CD4-positive, alpha-beta T cell treated with Interleukin-15 for 4 hours (primary cell): Measurements from ENCODE around the gene AMMECR1L.
"Not testable (repeated sequence)": the region's sequence is repeated elsewhere in the genome, so short reads cannot be mapped to it uniquely, and the experiment has no call there.

Source experiments
- DNase-seq: peaks from one replicate; pipeline ENCODE4 v3.0.0-alpha.2; 2020; ENCODE audit warnings: low spot score

AMMECR1L gene

GRCh38 chr2:127841466-127842178 is 44.1 kb downstream of the AMMECR1L start:
- DNase-seq, result no peak

GRCh38 chr2:127840893-127841292 is 44.9 kb downstream of the AMMECR1L start:
- DNase-seq, result no peak

GRCh38 chr2:127834951-127835350 is 50.8 kb downstream of the AMMECR1L start:
- DNase-seq, result no peak

GRCh38 chr2:127829845-127830246 is 55.9 kb downstream of the AMMECR1L start:
- peak; percentile 47 for DNase-seq

GRCh38 chr2:127826708-127827107 is 59.0 kb downstream of the AMMECR1L start:
- DNase-seq, result not testable (repeated sequence)

GRCh38 chr2:127826047-127826446 is 59.7 kb downstream of the AMMECR1L start:
- DNase-seq, result no peak

GRCh38 chr2:127820080-127820668 is 65.6 kb downstream of the AMMECR1L start:
- no peak for DNase-seq

- DNase-seq, result no peak
These were observed 66.8 kb downstream of the AMMECR1L start for GRCh38 chr2:127818794-127819425.

- DNase-seq, result no peak
These were observed 67.5 kb downstream of the AMMECR1L start for GRCh38 chr2:127818241-127818640.

- DNase-seq, result no peak
These were observed 71.1 kb downstream of the AMMECR1L start for GRCh38 chr2:127814677-127815076.

- not testable (repeated sequence) for DNase-seq
These were observed 73.3 kb downstream of the AMMECR1L start for GRCh38 chr2:127812441-127812840.
